Kidney epithelial cell (primary cell): Measurements from ENCODE around the gene SUPT3H. TPM values are rescaled to one million over a fixed set of nuclear protein-coding genes. Genes with fewer than 3 reads are reported as not detected.

ENCODE experiments used
- DNase-seq: peaks from one replicate; pipeline ENCODE4 v3.0.0-alpha.2; 2010; ENCODE audit warnings: low read depth
- H3K27me3 ChIP-seq: 2 replicates; pipeline ENCODE4 v1.6.0; 2011; ENCODE audit warnings: low read length; ENCODE audit not compliant: control insufficient read depth, insufficient read depth
- H3K36me3 ChIP-seq: 2 replicates; pipeline ENCODE4 v1.5.1; 2011; ENCODE audit warnings: low read length; ENCODE audit not compliant: control insufficient read depth, insufficient read depth
- H3K4me3 ChIP-seq: 2 replicates; pipeline ENCODE4 v1.5.1; 2011; ENCODE audit warnings: low read depth, mild to moderate bottlenecking, control low read depth, low read length
- CTCF ChIP-seq: IDR thresholded peaks from 2 replicates; pipeline ENCODE4 v1.5.1; 2011; ENCODE audit warnings: mild to moderate bottlenecking, moderate library complexity, low read length, control low read depth, inconsistent platforms; ENCODE audit not compliant: insufficient read depth, poor library complexity, severe bottlenecking
- total RNA-seq: library from RNA; depleted of rRNA; stranded (reverse); fragments of >200 nt; gene quantifications from 2 replicates; pipeline ENCODE4 v1.2.3, GENCODE V29; 2015

SUPT3H gene
- total RNA-seq, 1 donor from 2014 or later, result 18.3 TPM

GRCh38 chr6:45086360-45087084, 291.2 kb downstream of the SUPT3H start:
- no peak for TF ChIP-seq CTCF
- DNase-seq, result no peak
- Histone ChIP-seq H3K36me3 (no peaks in the 10 kb centered on the region), H3K27me3 (no peaks in the 10 kb centered on the region), H3K4me3 (no peak overlapping the region)

- no peak for DNase-seq
- no peak for TF ChIP-seq CTCF
- H3K27me3 ChIP-seq, result no peaks in the 10 kb centered on the region
- H3K36me3 ChIP-seq, result no peaks in the 10 kb centered on the region
- no peak overlapping the region for H3K4me3 ChIP-seq
Measured at GRCh38 chr6:45084257-45084656, 293.5 kb downstream of the SUPT3H start.

DNA sequence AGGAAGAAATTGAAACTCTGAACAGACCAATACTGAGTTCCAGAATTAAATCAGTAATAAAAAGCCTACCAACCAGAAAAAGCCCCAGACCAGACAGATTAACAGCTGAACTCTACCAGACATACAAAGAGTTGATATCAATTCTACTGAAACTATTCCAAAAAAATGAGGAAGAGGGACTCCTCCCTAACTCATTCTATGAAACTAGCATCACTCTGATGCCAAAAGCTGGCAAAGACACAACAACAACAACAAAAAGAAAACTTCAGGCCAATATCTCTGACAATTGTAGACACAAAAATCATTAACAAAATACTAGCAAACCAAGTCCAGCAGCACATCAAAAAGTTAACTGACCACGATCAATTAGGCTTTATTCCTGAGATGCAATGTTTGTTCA, 295.6 kb downstream of the SUPT3H start:
- Histone ChIP-seq H3K4me3 (no peak overlapping the region), H3K27me3 (no peaks in the 10 kb centered on the region), H3K36me3 (no peaks in the 10 kb centered on the region)
- no peak for TF ChIP-seq CTCF
- no peak for DNase-seq

GRCh38 chr6:45081634-45082033, 296.1 kb downstream of the SUPT3H start:
- no peak for DNase-seq
- TF ChIP-seq CTCF, result no peak

DNA sequence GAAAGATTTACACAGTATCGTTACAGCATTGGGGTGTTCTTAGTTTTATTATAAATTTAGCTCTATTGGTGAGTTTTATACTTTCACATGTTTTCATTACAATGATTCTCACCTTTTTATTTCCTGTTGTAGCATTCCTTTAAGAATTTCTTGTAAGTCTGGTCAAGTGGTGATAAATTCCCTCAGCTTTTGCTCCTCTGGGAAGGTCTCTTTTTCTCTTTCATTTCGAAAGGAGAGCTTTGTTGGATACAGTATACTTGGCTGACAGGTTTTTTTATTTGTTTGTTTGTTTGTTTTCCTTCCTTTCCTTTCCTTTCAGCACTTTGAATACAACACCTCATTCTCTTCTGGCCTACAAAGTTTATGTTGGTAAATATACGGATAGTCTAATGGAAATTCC, 299.3 kb downstream of the SUPT3H start:
- no peak for DNase-seq
- Histone ChIP-seq H3K27me3 (no peaks in the 10 kb centered on the region), H3K4me3 (no peak overlapping the region), H3K36me3 (no peaks in the 10 kb centered on the region)
- TF ChIP-seq CTCF, result no peak

More at GRCh38 chr6:45081634-45082033, 296.1 kb downstream of the SUPT3H start:
- Histone ChIP-seq H3K27me3 (no peaks in the 10 kb centered on the region), H3K4me3 (no peak overlapping the region), H3K36me3 (no peaks in the 10 kb centered on the region)
